Upper lobe of left lung (tissue), 6 donors: ENCODE results near the gene POLA2. TPM values are rescaled to one million over a fixed set of nuclear protein-coding genes. Genes with fewer than 3 reads are reported as not detected.
A peak's percentile ranks its signal among the peaks of the same experiment; 100 is the strongest.

ENCODE experiments used
- ATAC-seq, 2 donors: fragments of 200-7000 bp; cut with Tn5 transposase; one replicate each; pipeline ENCODE4 v1.9.1; 2022; ENCODE audit warnings: mild to moderate bottlenecking in 2 of 2, moderate library complexity in 2 of 2; ENCODE audit not compliant: low FRiP score in 2 of 2
- DNase-seq, 2 donors: peaks; one replicate each; pipeline ENCODE4 v3.0.0-alpha.2; 2019 to 2020
- H3K27ac ChIP-seq, 4 donors: fragments of 200-600 bp; sonication (generic); one replicate each; pipeline ENCODE4 v1.5.1; 2016 to 2019
- H3K27me3 ChIP-seq, 4 donors: fragments of 200-600 bp; sonication (generic); one replicate each; pipeline ENCODE4 v1.5.1; 2017 to 2019
- H3K36me3 ChIP-seq, 4 donors: fragments of 200-600 bp; sonication (generic); one replicate each; pipeline ENCODE4 v1.5.1; 2016 to 2019
- H3K4me1 ChIP-seq, 4 donors: fragments of 200-600 bp; sonication (generic); one replicate each; pipeline ENCODE4 v1.5.1; 2018 to 2019
- H3K4me3 ChIP-seq, 4 donors: fragments of 200-600 bp; sonication (generic); one replicate each; pipeline ENCODE4 v1.5.1; 2017 to 2019; ENCODE audit warnings: mild to moderate bottlenecking in 2 of 4, moderate library complexity in 1 of 4
- H3K9me3 ChIP-seq, 4 donors: fragments of 200-600 bp; sonication (generic); one replicate each; pipeline ENCODE4 v1.5.1; 2018 to 2019
- CTCF ChIP-seq, 6 experiments: fragments of 450-650 bp in 4 of 6; fragments of 200-600 bp in 2 of 6; sonication (generic) in 2 of 6; IDR thresholded peaks; one replicate each; pipeline ENCODE4 v1.5.1; 2016 to 2019; ENCODE audit warnings: antibody characterized with exemption in 6 of 6
- EP300 ChIP-seq, 4 donors: sonication (generic); formaldehyde crosslinking; IDR thresholded peaks; one replicate each; pipeline ENCODE4 v1.5.1; 2017; ENCODE audit warnings: antibody characterized with exemption in 4 of 4, control low read depth in 2 of 4
- POLR2A ChIP-seq, 4 donors: fragments of 450-650 bp; IDR thresholded peaks; one replicate each; pipeline ENCODE4 v1.5.1; 2016 to 2017; ENCODE audit warnings: antibody characterized with exemption in 4 of 4, mild to moderate bottlenecking in 2 of 4
- POLR2AphosphoS5 ChIP-seq, 2 donors: sonication (generic); formaldehyde crosslinking; IDR thresholded peaks; one replicate each; pipeline ENCODE4 v1.5.1; 2017; ENCODE audit warnings: antibody characterized with exemption in 2 of 2
- WGBS, 2 donors: methylation state at CpG; one replicate each; pipeline ENCODE4 v1.1.5; 2017 to 2018; 5-methylcytosine and 5-hydroxymethylcytosine counted together
- total RNA-seq, 6 donors: library from RNA; depleted of rRNA in 4 of 6; stranded (reverse); fragments of >200 nt in 4 of 6; gene quantifications; one replicate each; pipeline versions ENCODE4 v1.1.0 to v1.2.1, GENCODE V29; 2016 to 2021
- donor health status: DM: no; HTN: no; CAD: no; lungs with moderate emphysema.
- donor health status: DM: no; HTN: yes; CAD: no; lungs with severe emphysema.

The POLA2 gene
- total RNA-seq, 6 donors from 2014 or later: 6.0 to 19.9 (median 8.7) TPM

GRCh38 chr11:65278356-65278755 is 16.6 kb downstream of the POLA2 start:
- Histone ChIP-seq H3K4me3 (no peak overlapping the region), H3K36me3 (peaks cover 5 to 28% (median 16%) of the 10 kb centered on the region in 4 donors), H3K27me3 (no peaks in the 10 kb centered on the region), H3K27ac (peak overlapping the region in 1 of 4 donors; percentile 72), H3K4me1 (peaks cover 17 to 30% (median 23%) of the 10 kb centered on the region in 4 donors), H3K9me3 (no peaks in the 10 kb centered on the region)
- no peak for DNase-seq
- no peak for ATAC-seq
- TF ChIP-seq CTCF (IDR thresholded peaks at IDR 0.05) (no peak), POLR2A (IDR thresholded peaks at IDR 0.05) (no peak), POLR2AphosphoS5 (IDR thresholded peaks at IDR 0.05) (no peak), EP300 (IDR thresholded peaks at IDR 0.05) (no peak)
- 78 to 87% methylated on average over 2 of the region's 2 CpGs for WGBS, 2 donors

GRCh38 chr11:65279279-65279678 is 17.5 kb downstream of the POLA2 start:
- DNase-seq: no peak
- Histone ChIP-seq H3K27ac (peak overlapping the region in 3 of 4 donors; percentile 48 to 72 (median 71)), H3K9me3 (no peaks in the 10 kb centered on the region), H3K4me3 (no peak overlapping the region), H3K4me1 (peaks cover 17 to 30% (median 23%) of the 10 kb centered on the region in 4 donors), H3K36me3 (peaks cover 5 to 35% (median 17%) of the 10 kb centered on the region in 4 donors), H3K27me3 (no peaks in the 10 kb centered on the region)
- WGBS, 2 donors: 90 to 91% methylated on average over 4 of the region's 4 CpGs
- ATAC-seq: no peak
- TF ChIP-seq POLR2A (IDR thresholded peaks at IDR 0.05): no peak
- no peak for TF ChIP-seq POLR2AphosphoS5 (IDR thresholded peaks at IDR 0.05)
- TF ChIP-seq CTCF (IDR thresholded peaks at IDR 0.05): no peak
- no peak for TF ChIP-seq EP300 (IDR thresholded peaks at IDR 0.05)

GRCh38 chr11:65279741-65280440 is 18.1 kb downstream of the POLA2 start:
- ATAC-seq: peak in 1 of 2 donors; percentile 37
- H3K9me3 ChIP-seq: no peaks in the 10 kb centered on the region
- H3K27me3 ChIP-seq: no peaks in the 10 kb centered on the region
- no peak overlapping the region for H3K4me3 ChIP-seq
- peak overlapping the region; percentile 23 to 72 (median 60) for H3K27ac ChIP-seq
- TF ChIP-seq POLR2A (IDR thresholded peaks at IDR 0.05) (no peak), CTCF (IDR thresholded peaks at IDR 0.05) (no peak), EP300 (IDR thresholded peaks at IDR 0.05) (no peak), POLR2AphosphoS5 (IDR thresholded peaks at IDR 0.05) (no peak)
- peaks cover 14 to 24% (median 22%) of the 10 kb centered on the region in 4 donors for H3K4me1 ChIP-seq
- DNase-seq: peak in 1 of 2 donors; percentile 33
- H3K36me3 ChIP-seq: peaks cover 5 to 39% (median 19%) of the 10 kb centered on the region in 4 donors
- 34 to 43% methylated on average over 5 of the region's 5 CpGs for WGBS, 2 donors

GRCh38 chr11:65280646-65281045 is 18.9 kb downstream of the POLA2 start:
- no peak for DNase-seq
- 61 to 84% methylated on average over 2 to 4 of the region's 4 CpGs for WGBS, 2 donors
- peaks cover 8 to 18% (median 15%) of the 10 kb centered on the region in 4 donors for H3K4me1 ChIP-seq

More at GRCh38 chr11:65280646-65281045, 18.9 kb downstream of the POLA2 start:
- TF ChIP-seq CTCF (IDR thresholded peaks at IDR 0.05) (no peak), EP300 (IDR thresholded peaks at IDR 0.05) (no peak), POLR2AphosphoS5 (IDR thresholded peaks at IDR 0.05) (no peak), POLR2A (IDR thresholded peaks at IDR 0.05) (no peak)
- Histone ChIP-seq H3K27ac (peak overlapping the region; percentile 23 to 72 (median 60)), H3K4me3 (no peak overlapping the region), H3K27me3 (no peaks in the 10 kb centered on the region), H3K36me3 (peaks cover 5 to 40% (median 21%) of the 10 kb centered on the region in 4 donors), H3K9me3 (no peaks in the 10 kb centered on the region)
- no peak for ATAC-seq
